Kidney epithelial cell (primary cell): Measurements from ENCODE around the gene GDF2. TPM values are rescaled to one million over a fixed set of nuclear protein-coding genes. Genes with fewer than 3 reads are reported as not detected.

Source experiments
- DNase-seq: peaks from one replicate; pipeline ENCODE4 v3.0.0-alpha.2; 2010; ENCODE audit warnings: low read depth
- H3K27me3 ChIP-seq: 2 replicates; pipeline ENCODE4 v1.6.0; 2011; ENCODE audit warnings: low read length; ENCODE audit not compliant: control insufficient read depth, insufficient read depth
- H3K36me3 ChIP-seq: 2 replicates; pipeline ENCODE4 v1.5.1; 2011; ENCODE audit warnings: low read length; ENCODE audit not compliant: control insufficient read depth, insufficient read depth
- H3K4me3 ChIP-seq: 2 replicates; pipeline ENCODE4 v1.5.1; 2011; ENCODE audit warnings: low read depth, mild to moderate bottlenecking, control low read depth, low read length
- CTCF ChIP-seq: IDR thresholded peaks from 2 replicates; pipeline ENCODE4 v1.5.1; 2011; ENCODE audit warnings: mild to moderate bottlenecking, moderate library complexity, low read length, control low read depth, inconsistent platforms; ENCODE audit not compliant: insufficient read depth, poor library complexity, severe bottlenecking
- total RNA-seq: library from RNA; depleted of rRNA; stranded (reverse); fragments of >200 nt; gene quantifications from 2 replicates; pipeline ENCODE4 v1.2.3, GENCODE V29; 2015

The GDF2 gene
- total RNA-seq, 1 donor from 2014 or later, result not detected

GRCh38 chr10:47326927-47327330, 4.7 kb downstream of the GDF2 start:
- no peak overlapping the region for H3K4me3 ChIP-seq
- peaks cover 3% of the 10 kb centered on the region for H3K27me3 ChIP-seq
- H3K36me3 ChIP-seq, result no peaks in the 10 kb centered on the region
- TF ChIP-seq CTCF, result no peak
- DNase-seq, result no peak

- no peaks in the 10 kb centered on the region for H3K36me3 ChIP-seq
- H3K4me3 ChIP-seq, result no peak overlapping the region
- H3K27me3 ChIP-seq, result peaks cover 3% of the 10 kb centered on the region
- no peak for TF ChIP-seq CTCF
- no peak for DNase-seq
These were observed 7.6 kb downstream of the GDF2 start for GRCh38 chr10:47329855-47330254.

DNA sequence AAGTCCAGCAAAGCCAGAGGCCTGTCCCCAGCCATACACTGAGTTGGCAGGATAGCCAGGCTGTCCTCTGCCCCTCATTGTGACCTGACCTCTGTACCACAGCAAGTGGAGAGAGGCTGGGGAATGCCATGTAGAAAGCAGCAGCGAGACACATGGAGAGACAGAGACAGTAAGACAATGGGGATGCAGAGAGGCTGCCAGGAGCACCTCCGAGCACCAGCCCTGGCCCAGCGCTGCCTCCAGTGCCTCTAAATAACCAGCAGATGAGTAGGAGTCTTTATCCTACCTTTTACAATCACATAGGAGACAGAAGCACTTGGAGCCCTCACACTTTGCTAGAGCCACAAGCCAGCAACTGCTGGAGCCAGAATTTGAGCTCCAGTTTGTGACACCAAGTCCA, 8.1 kb downstream of the GDF2 start:
- peaks cover 3% of the 10 kb centered on the region for H3K27me3 ChIP-seq
- no peak for DNase-seq
- no peak for TF ChIP-seq CTCF
- H3K4me3 ChIP-seq, result no peak overlapping the region
- no peaks in the 10 kb centered on the region for H3K36me3 ChIP-seq

- Histone ChIP-seq H3K36me3 (no peaks in the 10 kb centered on the region), H3K27me3 (peaks cover 3% of the 10 kb centered on the region), H3K4me3 (no peak overlapping the region)
- no peak for DNase-seq
- no peak for TF ChIP-seq CTCF
These were observed 8.6 kb downstream of the GDF2 start for GRCh38 chr10:47330804-47331203.

DNA sequence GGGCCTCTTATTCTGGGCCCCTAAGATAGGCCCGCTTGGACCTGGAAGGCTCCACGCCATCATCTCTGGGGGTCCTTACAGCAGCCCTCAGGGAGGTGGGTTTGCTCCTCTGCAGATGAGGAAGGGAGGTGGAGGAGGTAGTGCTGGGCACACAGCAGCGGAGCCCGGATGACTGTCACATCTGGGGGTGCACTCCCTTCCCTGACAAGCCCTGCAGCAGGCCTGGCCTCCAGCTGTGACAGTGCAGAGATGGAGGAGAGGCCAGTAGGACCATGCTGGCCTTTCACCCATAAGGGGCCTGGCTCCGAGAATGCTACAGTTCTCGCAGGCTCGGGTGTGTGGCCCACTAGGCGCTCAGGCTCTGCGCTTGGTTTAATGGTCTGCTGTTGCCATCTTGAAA, 9.2 kb downstream of the GDF2 start:
- no peaks in the 10 kb centered on the region for H3K36me3 ChIP-seq
- H3K4me3 ChIP-seq, result no peak overlapping the region
- DNase-seq, result no peak
- TF ChIP-seq CTCF, result no peak
- peaks cover 3% of the 10 kb centered on the region for H3K27me3 ChIP-seq

DNA sequence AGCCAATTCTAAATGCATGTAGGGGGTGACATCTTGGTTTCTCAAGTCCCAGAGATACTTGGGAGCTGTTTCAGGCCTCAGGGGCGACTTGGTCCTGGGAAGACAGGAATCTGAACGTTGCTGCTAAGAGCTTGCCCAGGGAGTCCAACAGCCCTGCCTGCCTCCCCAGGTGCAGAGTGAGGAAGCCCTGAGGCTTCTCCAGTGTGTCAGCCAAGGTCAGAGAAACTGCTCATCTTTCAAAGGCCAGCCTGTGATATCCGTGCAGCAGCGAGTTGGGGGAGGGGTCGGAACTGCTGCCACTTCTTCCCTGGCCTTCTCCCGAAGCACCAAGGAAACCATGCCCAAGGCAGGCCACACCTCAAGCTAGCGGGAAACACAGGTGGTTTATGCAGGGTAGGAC, 9.7 kb downstream of the GDF2 start:
- TF ChIP-seq CTCF, result no peak
- H3K36me3 ChIP-seq, result no peaks in the 10 kb centered on the region
- no peak for DNase-seq
- H3K27me3 ChIP-seq, result peaks cover 3% of the 10 kb centered on the region
- no peak overlapping the region for H3K4me3 ChIP-seq
